ENCODE measurements around the gene FNDC10.

GRCh38 chr1:1627261-1627828, 27.4 kb upstream of the FNDC10 start:
- TF ChIP-seq FOXM1 (IDR thresholded peaks at IDR 0.05; ENCODE audit: borderline replicate concordance) (no peak), FOXK2 (IDR thresholded peaks at IDR 0.05) (no peak), SP1 (IDR thresholded peaks at IDR 0.05) (no peak), L3MBTL2 (conservative IDR thresholded peaks at IDR 0.05) (no peak), ZNF384 (IDR thresholded peaks at IDR 0.05) (no peak), FOXA1 (IDR thresholded peaks at IDR 0.05) (no peak), PKNOX1 (IDR thresholded peaks at IDR 0.05) (no peak), ELF4 (IDR thresholded peaks at IDR 0.05) (no peak)

Measured in HEK293T (cell line).